GM21515 (cell line): Measurements from ENCODE around the gene GXYLT2.

Experiments used
- ATAC-seq: cut with Tn5 transposase; IDR thresholded peaks from one replicate; pipeline ENCODE4 v1.9.1; 2021; ENCODE audit not compliant: unreplicated experiment

Gene GXYLT2

DNA sequence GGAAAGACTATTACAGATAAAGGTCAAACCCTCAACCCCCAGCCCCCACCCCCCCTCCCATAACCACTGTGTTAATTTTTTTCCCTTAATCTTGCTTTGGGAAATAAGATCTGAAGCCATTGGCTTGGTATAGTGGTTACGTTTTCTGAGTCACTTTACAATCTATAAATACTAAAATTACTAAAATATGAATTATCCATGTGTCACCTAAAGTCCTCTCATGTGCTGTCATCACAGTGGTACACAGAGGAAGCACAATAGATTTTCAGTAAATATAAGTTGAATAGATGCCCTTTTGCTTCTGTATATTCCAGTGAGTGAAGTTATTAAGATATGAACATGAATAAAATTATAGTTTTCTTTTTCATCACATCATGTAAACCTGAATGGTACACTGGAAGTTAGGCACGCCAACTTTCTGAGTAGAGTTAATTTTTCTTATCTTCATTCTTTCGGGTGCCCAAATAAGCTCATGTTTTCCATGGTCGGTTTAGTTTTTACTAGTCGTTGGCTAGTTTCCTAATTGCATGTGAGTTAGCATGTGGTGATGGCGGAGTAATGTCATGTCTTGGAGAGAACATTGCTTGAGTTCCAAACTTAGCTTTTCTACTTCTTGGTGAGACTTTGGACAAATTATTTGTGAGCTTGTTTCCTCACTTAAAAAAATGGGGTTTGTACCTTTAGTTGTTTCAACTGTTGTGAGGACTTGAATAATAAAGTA lies 120.3 kb downstream of the GXYLT2 start:
- no peak for ATAC-seq

- no peak for ATAC-seq
Measured at GRCh38 chr3:73009008-73009407, 121.2 kb downstream of the GXYLT2 start.

- ATAC-seq, result no peak
Measured at GRCh38 chr3:73009750-73010149, 121.9 kb downstream of the GXYLT2 start.

- ATAC-seq, result no peak
Measured at GRCh38 chr3:73010158-73010557, 122.3 kb downstream of the GXYLT2 start.

DNA sequence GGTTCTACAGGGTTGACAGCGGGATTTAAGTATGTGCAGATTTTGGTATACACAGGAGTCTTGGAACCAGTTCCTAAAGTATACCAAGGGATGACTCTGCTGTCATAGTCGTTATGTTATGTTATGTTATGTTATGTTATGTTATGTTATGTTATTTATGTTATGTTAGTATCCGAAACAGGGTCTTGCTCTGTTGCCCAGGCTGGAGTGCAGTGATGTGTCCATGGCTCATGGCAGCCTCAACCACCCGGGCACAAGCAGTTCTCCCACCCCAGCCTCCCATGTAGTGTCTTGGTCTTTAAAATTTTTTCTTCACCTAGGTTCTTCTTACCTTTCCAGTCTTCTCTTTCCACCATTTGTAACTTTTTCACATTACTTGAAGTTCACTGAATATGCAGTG lies 130.5 kb downstream of the GXYLT2 start:
- no peak for ATAC-seq

- no peak for ATAC-seq
Measured at GRCh38 chr3:73018790-73019441, 131.1 kb downstream of the GXYLT2 start.

GRCh38 chr3:73021301-73021835 lies 133.5 kb downstream of the GXYLT2 start:
- ATAC-seq, result no peak

DNA sequence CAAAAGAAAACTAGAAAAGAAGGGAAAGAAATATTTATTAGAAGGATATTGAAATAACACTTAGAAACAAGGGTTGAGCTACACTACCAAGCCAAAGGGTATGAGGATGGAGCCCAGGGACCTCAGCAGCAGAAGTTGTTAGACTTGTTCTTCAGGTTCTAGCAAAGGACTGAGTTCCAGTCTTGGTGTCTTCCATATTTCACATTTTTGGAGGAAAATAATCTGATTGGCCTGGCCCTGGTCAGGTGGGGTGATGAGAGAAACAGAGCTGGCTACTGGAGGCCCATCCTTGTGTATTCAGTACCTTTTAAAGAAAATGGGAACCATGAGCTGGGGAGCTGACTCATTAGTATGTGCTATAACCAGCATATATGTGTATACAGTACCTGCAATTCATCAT lies 137.0 kb downstream of the GXYLT2 start:
- ATAC-seq, result no peak

GRCh38 chr3:73026111-73026759 lies 138.4 kb downstream of the GXYLT2 start:
- ATAC-seq, result no peak
